HepG2 (cell line): ENCODE measurements around the gene TMEM33. TPM values are rescaled to one million over a fixed set of nuclear protein-coding genes. Genes with fewer than 3 reads are reported as not detected.

Experiments used
- ATAC-seq: fragments of 200-7000 bp; cut with Tn5 transposase; 3 replicates; pipeline ENCODE4 v1.9.1; 2020; ENCODE audit warnings: mild to moderate bottlenecking, moderate library complexity
- BruUV-seq: library from RNA; stranded (reverse); fragments of 400-500 nt; replicated peaks from 2 replicates; lab custom pipeline; 2021; lab: Mats Ljungman, UMichigan
- CTCF ChIA-PET: fragments of 300-600 bp; formaldehyde crosslinking; extraction: SDS; loops from one replicate; lab custom pipeline; 2021; ENCODE audit warnings: low total read pairs, inconsistent platforms, low intra/inter-chr PET ratio; lab: Yijun Ruan, JAX
- POLR2A ChIA-PET: fragments of 350-600 bp; sonication (Branson Sonifier 250); formaldehyde crosslinking; loops from one replicate; lab custom pipeline; 2020; ENCODE audit warnings: antibody characterized with exemption, inconsistent platforms; lab: Yijun Ruan, JAX
- DNase-seq: peaks from one replicate; pipeline ENCODE4 v3.0.0-alpha.2; 2015; ENCODE audit warnings: low spot score
- FAIRE-seq: peaks from 3 replicates; lab custom pipeline; 2011; peaks lifted over from hg19 to GRCh38; lab: Jason Lieb, UNC
- H2AFZ ChIP-seq: one replicate; pipeline ENCODE4 v1.6.1; 2011; ENCODE audit warnings: low read length, inconsistent platforms
- H3K27ac ChIP-seq: fragments of 300-600 bp; 3 replicates; pipeline ENCODE4 v1.8.0; 2011; ENCODE audit warnings: mixed run types, mild to moderate bottlenecking, mixed read lengths, low read length, inconsistent platforms; ENCODE audit not compliant: insufficient read depth; ENCODE audit errors: extremely low read length
- H3K27me3 ChIP-seq, 2 experiments: fragments of 200-600 bp in 1 of 2; 2 replicates in 1 of 2; 3 replicates in 1 of 2; pipeline versions ENCODE4 v1.6.0 to v1.8.0; 2011; ENCODE audit warnings: low read length in 2 of 2, mild to moderate bottlenecking in 2 of 2, moderate library complexity in 2 of 2, inconsistent platforms in 1 of 2; ENCODE audit not compliant: insufficient read depth in 2 of 2, control insufficient read depth in 1 of 2
- H3K36me3 ChIP-seq, 2 experiments: fragments of 200-600 bp in 1 of 2; replicated peaks in 1 of 2; 2 replicates in 1 of 2; 3 replicates in 1 of 2; pipeline versions ENCODE4 v1.5.1 to v1.8.0; 2011; ENCODE audit warnings: low read length in 2 of 2, inconsistent platforms in 1 of 2; ENCODE audit not compliant: insufficient read depth in 2 of 2, control insufficient read depth in 1 of 2
- H3K4me1 ChIP-seq: 2 replicates; pipeline ENCODE4 v1.5.1; 2012; ENCODE audit warnings: low read length, inconsistent platforms; ENCODE audit not compliant: insufficient read depth
- H3K4me2 ChIP-seq: 2 replicates; pipeline ENCODE4 v1.6.0; 2011; ENCODE audit warnings: low read depth, low read length, inconsistent platforms
- H3K4me3 ChIP-seq, 3 experiments: fragments of 200-600 bp in 1 of 3; sonication (generic), shearing (Covaris generic) in 1 of 3; replicated peaks in 1 of 3; 2 replicates each; pipeline ENCODE4 v1.5.1; 2011 to 2016; ENCODE audit warnings: low read length in 3 of 3, inconsistent platforms in 2 of 3, low read depth in 2 of 3, mild to moderate bottlenecking in 2 of 3, control low read depth in 1 of 3, mixed read lengths in 1 of 3; ENCODE audit not compliant: insufficient read depth in 1 of 3
- H3K79me2 ChIP-seq: one replicate; pipeline ENCODE4 v1.6.1; 2011; ENCODE audit warnings: low read length, inconsistent platforms; ENCODE audit not compliant: insufficient read depth
- H3K9ac ChIP-seq: 2 replicates; pipeline ENCODE4 v1.6.0; 2011; ENCODE audit warnings: mild to moderate bottlenecking, low read depth, low read length, inconsistent platforms; ENCODE audit not compliant: insufficient read depth
- H3K9me3 ChIP-seq: 2 replicates; pipeline ENCODE4 v1.5.1; 2012; ENCODE audit warnings: mild to moderate bottlenecking, low read length
- H4K20me1 ChIP-seq: 2 replicates; pipeline ENCODE4 v1.6.0; 2011; ENCODE audit warnings: inconsistent platforms, mild to moderate bottlenecking, low read length, moderate library complexity; ENCODE audit not compliant: insufficient read depth
- BHLHE40 ChIP-seq: IDR thresholded peaks from 2 replicates; pipeline ENCODE4 v1.6.1; 2011; ENCODE audit warnings: low read length, improper control_type of control experiment
- BRCA1 ChIP-seq: sonication (generic); formaldehyde crosslinking; IDR thresholded peaks from 2 replicates; pipeline ENCODE4 v1.4.0; 2020; ENCODE audit warnings: missing genetic modification reagents
- CHD4 ChIP-seq: fragments of 200-600 bp; sonication (generic); IDR thresholded peaks from 2 replicates; pipeline ENCODE4 v1.7.0; 2017; ENCODE audit warnings: mild to moderate bottlenecking, low read length, borderline replicate concordance
- GFI1 ChIP-seq: sonication (generic); formaldehyde crosslinking; IDR thresholded peaks from 2 replicates; pipeline ENCODE4 v1.5.0; 2020; ENCODE audit warnings: missing genetic modification reagents, mild to moderate bottlenecking, borderline replicate concordance
- HOXA9 ChIP-seq: sonication (generic); formaldehyde crosslinking; IDR thresholded peaks from 2 replicates; pipeline ENCODE4 v1.8.1; 2022; ENCODE audit warnings: missing genetic modification reagents, mild to moderate bottlenecking, moderate library complexity, borderline replicate concordance
- MBNL3 ChIP-seq: fragments of 250-450 bp; sonication (Bioruptor Pico); conservative IDR thresholded peaks from 2 replicates; pipeline ENCODE4 v1.8.0; 2022; ENCODE audit warnings: mild to moderate bottlenecking, inconsistent platforms
- TCF7 ChIP-seq: sonication (generic); IDR thresholded peaks from 2 replicates; pipeline ENCODE4 v1.6.1; 2016; ENCODE audit warnings: antibody characterized with exemption, low read depth
- ZBTB21 ChIP-seq: sonication (generic); formaldehyde crosslinking; IDR thresholded peaks from 2 replicates; pipeline ENCODE4 v1.4.0; 2020; ENCODE audit warnings: missing genetic modification reagents
- ZFP36L1 ChIP-seq: sonication (generic); formaldehyde crosslinking; IDR thresholded peaks from 2 replicates; pipeline ENCODE4 v1.8.0; 2022; ENCODE audit warnings: mild to moderate bottlenecking, missing genetic modification reagents, moderate library complexity
- ZNF556 ChIP-seq: sonication (generic); formaldehyde crosslinking; IDR thresholded peaks from 2 replicates; pipeline ENCODE4 v1.4.0; 2020; ENCODE audit warnings: mild to moderate bottlenecking, missing genetic modification reagents, borderline replicate concordance
- ZNF781 ChIP-seq: sonication (generic); formaldehyde crosslinking; IDR thresholded peaks from 2 replicates; pipeline ENCODE4 v1.5.1; 2020; ENCODE audit warnings: borderline replicate concordance, mild to moderate bottlenecking, missing genetic modification reagents; ENCODE audit errors: not compliant biosample characterization
- WGBS: methylation state at CpG from one replicate; pipeline ENCODE4 v1.1.6; 2017; ENCODE audit warnings: low lambda C conversion rate; 5-methylcytosine and 5-hydroxymethylcytosine counted together
- in situ Hi-C: cut with HindIII; loops from 2 replicates; pipeline ENCODE4 v1.10.0; 2017; ENCODE audit warnings: low pct_unique_long_range_greater_than_20kb; ENCODE audit not compliant: extremely low pct_ligation_motif_present
- intact Hi-C: fragments of 100-400 bp; cut with micrococcal nuclease; formaldehyde crosslinking; loops from one replicate; pipeline ENCODE4 v1.10.0; 2022; ENCODE audit not compliant: unreplicated experiment
- polyA plus RNA-seq, 8 experiments: library from polyadenylated mRNA; depleted of rRNA in 3 of 8; stranded (reverse) in 7 of 8; unstranded in 1 of 8; fragments of >200 nt; fragmentation: Illumina TruSeq in 4 of 8; extraction: Trizol in 4 of 8; gene quantifications; 2 replicates each; pipeline versions ENCODE4 v1.2.1 to v1.2.3, GENCODE V29; 2011 to 2016; ENCODE audit warnings: low read depth in 4 of 8, missing spikeins in 1 of 8, mixed read lengths in 1 of 8; ENCODE audit not compliant: insufficient read depth in 1 of 8
- total RNA-seq, 5 experiments: library from RNA; depleted of rRNA; stranded (reverse); fragments of >200 nt; fragmentation: Illumina TruSeq; extraction: Trizol; gene quantifications; 2 replicates each; pipeline ENCODE4 v1.2.3, GENCODE V29; 2016; ENCODE audit warnings: low read depth in 1 of 5
- TF ChIP-seq, protein P1 (sequence below): sonication (generic); formaldehyde crosslinking; IDR thresholded peaks from 2 replicates; pipeline ENCODE4 v1.9.0; 2021; ENCODE audit warnings: missing genetic modification reagents, borderline replicate concordance
- TF ChIP-seq, protein P2 (sequence below): sonication (generic); formaldehyde crosslinking; IDR thresholded peaks from 2 replicates; pipeline ENCODE4 v1.4.0; 2020; ENCODE audit warnings: mild to moderate bottlenecking, low read depth, missing genetic modification reagents

The TMEM33 gene
- total and polyA plus RNA-seq, 2 of the 13 experiments (the other 11 are each of a cell fraction or from before 2014, with no cell fraction given), result 36.1 to 66.6 TPM

DNA sequence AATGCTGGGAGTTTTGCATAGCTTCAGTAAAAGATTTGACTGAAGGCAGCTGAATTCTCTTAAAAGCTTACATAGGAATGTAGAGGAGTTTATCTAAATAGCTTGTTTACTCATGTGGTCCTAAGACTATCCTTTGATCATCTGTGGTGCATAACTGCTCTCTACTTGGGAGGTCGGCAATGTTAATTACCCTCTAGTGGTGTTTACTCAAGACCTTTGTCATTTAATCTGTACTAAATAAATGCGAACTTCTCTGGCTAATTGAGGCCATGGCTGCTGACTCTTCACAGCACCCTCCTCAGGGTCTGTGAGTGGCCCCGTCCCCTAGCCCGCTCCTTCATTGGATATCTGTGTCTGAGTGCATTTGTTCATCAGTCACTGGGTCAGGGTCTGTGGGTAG, 13.8 kb upstream of the TMEM33 start:
- Histone ChIP-seq H3K79me2 (no peaks in the 10 kb centered on the region), H3K27ac (no peak overlapping the region), H3K36me3 (no peaks in the 10 kb centered on the region), H2AFZ (no peak overlapping the region), H3K4me3 (no peak overlapping the region), H3K4me2 (no peak overlapping the region), H3K9ac (no peak overlapping the region), H4K20me1 (no peaks in the 10 kb centered on the region), H3K27me3 (no peaks in the 10 kb centered on the region), H3K4me1 (no peaks in the 10 kb centered on the region), H3K9me3 (peaks cover 16% of the 10 kb centered on the region)
- no TSS peak for BruUV-seq
- DNase-seq, result no peak
- TF ChIP-seq, protein P1, sequence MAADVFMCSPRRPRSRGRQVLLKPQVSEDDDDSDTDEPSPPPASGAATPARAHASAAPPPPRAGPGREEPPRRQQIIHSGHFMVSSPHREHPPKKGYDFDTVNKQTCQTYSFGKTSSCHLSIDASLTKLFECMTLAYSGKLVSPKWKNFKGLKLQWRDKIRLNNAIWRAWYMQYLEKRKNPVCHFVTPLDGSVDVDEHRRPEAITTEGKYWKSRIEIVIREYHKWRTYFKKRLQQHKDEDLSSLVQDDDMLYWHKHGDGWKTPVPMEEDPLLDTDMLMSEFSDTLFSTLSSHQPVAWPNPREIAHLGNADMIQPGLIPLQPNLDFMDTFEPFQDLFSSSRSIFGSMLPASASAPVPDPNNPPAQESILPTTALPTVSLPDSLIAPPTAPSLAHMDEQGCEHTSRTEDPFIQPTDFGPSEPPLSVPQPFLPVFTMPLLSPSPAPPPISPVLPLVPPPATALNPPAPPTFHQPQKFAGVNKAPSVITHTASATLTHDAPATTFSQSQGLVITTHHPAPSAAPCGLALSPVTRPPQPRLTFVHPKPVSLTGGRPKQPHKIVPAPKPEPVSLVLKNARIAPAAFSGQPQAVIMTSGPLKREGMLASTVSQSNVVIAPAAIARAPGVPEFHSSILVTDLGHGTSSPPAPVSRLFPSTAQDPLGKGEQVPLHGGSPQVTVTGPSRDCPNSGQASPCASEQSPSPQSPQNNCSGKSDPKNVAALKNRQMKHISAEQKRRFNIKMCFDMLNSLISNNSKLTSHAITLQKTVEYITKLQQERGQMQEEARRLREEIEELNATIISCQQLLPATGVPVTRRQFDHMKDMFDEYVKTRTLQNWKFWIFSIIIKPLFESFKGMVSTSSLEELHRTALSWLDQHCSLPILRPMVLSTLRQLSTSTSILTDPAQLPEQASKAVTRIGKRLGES (CRISPR knock-in tag), result no peak
- TF ChIP-seq BRCA1 (CRISPR knock-in tag) (no peak), BHLHE40 (no peak), HOXA9 (CRISPR knock-in tag) (no peak), GFI1 (CRISPR knock-in tag) (no peak), MBNL3 (no peak), CHD4 (no peak), ZFP36L1 (CRISPR knock-in tag) (no peak), ZNF556 (CRISPR knock-in tag) (no peak), ZNF781 (CRISPR knock-in tag) (no peak), TCF7 (no peak), ZBTB21 (CRISPR knock-in tag) (no peak)
- TF ChIP-seq, protein P2, sequence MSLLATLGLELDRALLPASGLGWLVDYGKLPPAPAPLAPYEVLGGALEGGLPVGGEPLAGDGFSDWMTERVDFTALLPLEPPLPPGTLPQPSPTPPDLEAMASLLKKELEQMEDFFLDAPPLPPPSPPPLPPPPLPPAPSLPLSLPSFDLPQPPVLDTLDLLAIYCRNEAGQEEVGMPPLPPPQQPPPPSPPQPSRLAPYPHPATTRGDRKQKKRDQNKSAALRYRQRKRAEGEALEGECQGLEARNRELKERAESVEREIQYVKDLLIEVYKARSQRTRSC, result no peak
- CTCF ChIA-PET, result no interaction called here
- WGBS, result 0% methylated on average over 4 of the region's 4 CpGs
- POLR2A ChIA-PET, result no interaction called here
- intact Hi-C loops, result no loop called here
- no peak for ATAC-seq
- in situ Hi-C loops, result no loop called here
- FAIRE-seq, result no peak
